ENCODE data around the gene ZNF444.

Gene ZNF444

GRCh38 chr19:56120371-56121179 lies 20.5 kb upstream of the ZNF444 start:
- in situ Hi-C loops (cut with MboI; ENCODE audit: low sequenced_read_pairs) = no loop called here

- in situ Hi-C loops (cut with MboI; ENCODE audit: low sequenced_read_pairs) = no loop called here
These were observed 19.6 kb upstream of the ZNF444 start, which contains the start of gene ZNF787 for GRCh38 chr19:56121180-56122167. TSS of gene ZNF787 (minus strand) at chr19:56121295. CDS start at chr19:56103217, 18,078 bp downstream.

- in situ Hi-C loops (cut with MboI; ENCODE audit: low sequenced_read_pairs) = no loop called here
These were observed 17.7 kb upstream of the ZNF444 start for GRCh38 chr19:56123266-56123891.

GRCh38 chr19:56124578-56124977 lies 16.5 kb upstream of the ZNF444 start:
- in situ Hi-C loops (cut with MboI; ENCODE audit: low sequenced_read_pairs) = no loop called here

- in situ Hi-C loops (cut with MboI; ENCODE audit: low sequenced_read_pairs) = no loop called here
These were observed 15.1 kb upstream of the ZNF444 start for GRCh38 chr19:56125806-56126590.

- in situ Hi-C loops (cut with MboI; ENCODE audit: low sequenced_read_pairs) = no loop called here
These were observed 13.9 kb upstream of the ZNF444 start for GRCh38 chr19:56126983-56127780.

- in situ Hi-C loops (cut with MboI; ENCODE audit: low sequenced_read_pairs) = no loop called here
These were observed 11.1 kb upstream of the ZNF444 start for GRCh38 chr19:56130006-56130405.

- in situ Hi-C loops (cut with MboI; ENCODE audit: low sequenced_read_pairs) = no loop called here
These were observed 9.4 kb upstream of the ZNF444 start for GRCh38 chr19:56131651-56132050.

- in situ Hi-C loops (cut with MboI; ENCODE audit: low sequenced_read_pairs) = no loop called here
These were observed 8.7 kb upstream of the ZNF444 start for GRCh38 chr19:56132316-56132822.

- in situ Hi-C loops (cut with MboI; ENCODE audit: low sequenced_read_pairs) = no loop called here
These were observed 7.0 kb upstream of the ZNF444 start for GRCh38 chr19:56133858-56134653.

- in situ Hi-C loops (cut with MboI; ENCODE audit: low sequenced_read_pairs) = no loop called here
These were observed 6.5 kb upstream of the ZNF444 start for GRCh38 chr19:56134654-56134921.

- in situ Hi-C loops (cut with MboI; ENCODE audit: low sequenced_read_pairs) = no loop called here
These were observed 4.7 kb upstream of the ZNF444 start for GRCh38 chr19:56136362-56136761.

- in situ Hi-C loops (cut with MboI; ENCODE audit: low sequenced_read_pairs) = no loop called here
These were observed 3.7 kb upstream of the ZNF444 start for GRCh38 chr19:56137405-56137804.

- in situ Hi-C loops (cut with MboI; ENCODE audit: low sequenced_read_pairs) = no loop called here
These were observed 3.0 kb upstream of the ZNF444 start for GRCh38 chr19:56138069-56138468.

- in situ Hi-C loops (cut with MboI; ENCODE audit: low sequenced_read_pairs) = no loop called here
These were observed 1.1 kb upstream of the ZNF444 start for GRCh38 chr19:56139847-56140582.

- in situ Hi-C loops (cut with MboI; ENCODE audit: low sequenced_read_pairs) = no loop called here
These were observed 418 bp downstream of the ZNF444 start for GRCh38 chr19:56141417-56141993.

GRCh38 chr19:56142087-56142787 lies 1.1 kb downstream of the ZNF444 start:
- in situ Hi-C loops (cut with MboI; ENCODE audit: low sequenced_read_pairs) = no loop called here

All from HL-60/S4 treated with phorbol 12-myristate 13-acetate at 8.2 ng/mL for 4 days and 3 days (cell line).